ENCODE results near the gene MEG3. TPM values are rescaled to one million over a fixed set of nuclear protein-coding genes. Genes with fewer than 3 reads are reported as not detected.

MEG3 gene
- total RNA-seq, 1 experiment from 2014 or later: not detected

GRCh38 chr14:100859781-100860180 is 33.9 kb downstream of the MEG3 start:
- Mint-ChIP-seq H3K27me3 (ENCODE audit: unreplicated experiment) (no peaks in the 10 kb centered on the region), H3K4me3 (ENCODE audit: low read depth, unreplicated experiment) (no peak overlapping the region), H3K27ac (ENCODE audit: unreplicated experiment) (no peak overlapping the region), H3K4me1 (ENCODE audit: low read depth, unreplicated experiment) (no peaks in the 10 kb centered on the region), H3K36me3 (ENCODE audit: insufficient read depth, unreplicated experiment) (no peaks in the 10 kb centered on the region), H3K9me3 (ENCODE audit: low read depth, unreplicated experiment) (peaks cover 2% of the 10 kb centered on the region)
- intact Hi-C loops (cut with micrococcal nuclease; ENCODE audit: unreplicated experiment): loop anchor here (10.0 kb wide), 1 partner anchor 195 kb away; no protein-coding TSS in a partner anchor
- TF ChIP-seq CTCF (IDR thresholded peaks at IDR 0.05; ENCODE audit: unreplicated experiment): no peak
- BruUV-seq (replicated peaks): no TSS peak
- DNase-seq: no peak
- CTCF ChIA-PET: no interaction called here

- no peak for DNase-seq
- no peak for TF ChIP-seq CTCF (IDR thresholded peaks at IDR 0.05; ENCODE audit: unreplicated experiment)
- Mint-ChIP-seq H3K27me3 (ENCODE audit: unreplicated experiment) (no peaks in the 10 kb centered on the region), H3K27ac (ENCODE audit: unreplicated experiment) (no peak overlapping the region), H3K4me1 (ENCODE audit: low read depth, unreplicated experiment) (no peaks in the 10 kb centered on the region), H3K9me3 (ENCODE audit: low read depth, unreplicated experiment) (peaks cover 2% of the 10 kb centered on the region), H3K36me3 (ENCODE audit: insufficient read depth, unreplicated experiment) (no peaks in the 10 kb centered on the region), H3K4me3 (ENCODE audit: low read depth, unreplicated experiment) (no peak overlapping the region)
- CTCF ChIA-PET: no interaction called here
- BruUV-seq (replicated peaks): no TSS peak
- intact Hi-C loops (cut with micrococcal nuclease; ENCODE audit: unreplicated experiment): no loop called here
Measured at GRCh38 chr14:100860556-100861187, 34.8 kb downstream of the MEG3 start.

GRCh38 chr14:100861188-100861936 is 35.4 kb downstream of the MEG3 start:
- H3K4me1 Mint-ChIP-seq (ENCODE audit: low read depth, unreplicated experiment): no peaks in the 10 kb centered on the region
- CTCF ChIA-PET: no interaction called here

GRCh38 chr14:100861937-100862247 is 36.0 kb downstream of the MEG3 start:
- no peak for DNase-seq
- Mint-ChIP-seq H3K4me1 (ENCODE audit: low read depth, unreplicated experiment) (no peaks in the 10 kb centered on the region), H3K36me3 (ENCODE audit: insufficient read depth, unreplicated experiment) (no peaks in the 10 kb centered on the region), H3K9me3 (ENCODE audit: low read depth, unreplicated experiment) (peaks cover 2% of the 10 kb centered on the region), H3K4me3 (ENCODE audit: low read depth, unreplicated experiment) (no peak overlapping the region), H3K27me3 (ENCODE audit: unreplicated experiment) (no peaks in the 10 kb centered on the region), H3K27ac (ENCODE audit: unreplicated experiment) (no peak overlapping the region)
- intact Hi-C loops (cut with micrococcal nuclease; ENCODE audit: unreplicated experiment): no loop called here
- CTCF ChIA-PET: no interaction called here
- no peak for TF ChIP-seq CTCF (IDR thresholded peaks at IDR 0.05; ENCODE audit: unreplicated experiment)
- no TSS peak for BruUV-seq (replicated peaks)

More at GRCh38 chr14:100861188-100861936, 35.4 kb downstream of the MEG3 start:
- intact Hi-C loops (cut with micrococcal nuclease; ENCODE audit: unreplicated experiment): no loop called here
- BruUV-seq (replicated peaks): no TSS peak
- DNase-seq: no peak
- peaks cover 2% of the 10 kb centered on the region for H3K9me3 Mint-ChIP-seq (ENCODE audit: low read depth, unreplicated experiment)
- H3K36me3 Mint-ChIP-seq (ENCODE audit: insufficient read depth, unreplicated experiment): no peaks in the 10 kb centered on the region
- no peak overlapping the region for H3K4me3 Mint-ChIP-seq (ENCODE audit: low read depth, unreplicated experiment)
- no peaks in the 10 kb centered on the region for H3K27me3 Mint-ChIP-seq (ENCODE audit: unreplicated experiment)
- TF ChIP-seq CTCF (IDR thresholded peaks at IDR 0.05; ENCODE audit: unreplicated experiment): no peak
- H3K27ac Mint-ChIP-seq (ENCODE audit: unreplicated experiment): no peak overlapping the region

All from Calu3 (cell line).